GM21619 (cell line): ENCODE data around the gene PKHD1.

Experiments used
- ATAC-seq: cut with Tn5 transposase; IDR thresholded peaks from one replicate; pipeline ENCODE4 v1.9.1; 2021; ENCODE audit not compliant: unreplicated experiment

Gene PKHD1

DNA sequence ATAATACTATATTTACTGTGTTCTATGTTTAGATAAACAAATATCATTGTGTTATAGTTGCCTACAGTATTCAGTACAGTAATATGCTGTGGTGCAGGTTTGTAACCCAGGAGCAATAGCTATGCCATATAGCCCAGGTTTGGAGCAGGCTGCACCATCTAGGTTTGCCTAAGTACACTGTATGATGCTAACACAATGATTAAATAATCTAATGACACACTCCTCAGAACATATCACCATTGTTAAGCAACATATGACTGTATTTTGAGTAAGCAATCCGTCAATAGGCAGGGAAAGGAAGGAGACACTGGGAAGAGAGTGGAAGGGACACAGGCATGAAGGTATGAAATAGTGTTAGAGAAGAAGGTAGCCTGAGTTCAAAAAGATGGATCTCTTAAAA lies 369.9 kb downstream of the PKHD1 start:
- no peak for ATAC-seq

DNA sequence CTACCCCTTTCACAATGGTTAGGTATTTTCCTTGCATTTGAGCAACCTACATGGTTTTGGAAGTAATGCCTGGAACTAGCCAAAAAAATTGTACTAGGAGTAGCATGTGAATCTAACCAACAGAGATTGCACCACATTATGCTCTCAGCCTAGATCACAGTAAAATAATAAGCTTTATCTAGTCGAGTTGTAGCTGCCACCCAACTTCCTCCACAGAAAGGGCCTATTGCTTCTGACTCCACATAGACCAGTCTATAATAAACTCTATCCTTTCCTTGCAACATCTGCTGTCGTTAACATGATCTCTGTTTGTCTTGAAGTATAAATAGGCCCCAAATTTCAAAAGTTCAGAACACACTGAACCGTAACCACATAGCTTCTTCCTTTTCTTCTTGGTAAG lies 375.5 kb downstream of the PKHD1 start:
- ATAC-seq, result no peak

GRCh38 chr6:51706086-51706485 lies 381.3 kb downstream of the PKHD1 start:
- no peak for ATAC-seq

DNA sequence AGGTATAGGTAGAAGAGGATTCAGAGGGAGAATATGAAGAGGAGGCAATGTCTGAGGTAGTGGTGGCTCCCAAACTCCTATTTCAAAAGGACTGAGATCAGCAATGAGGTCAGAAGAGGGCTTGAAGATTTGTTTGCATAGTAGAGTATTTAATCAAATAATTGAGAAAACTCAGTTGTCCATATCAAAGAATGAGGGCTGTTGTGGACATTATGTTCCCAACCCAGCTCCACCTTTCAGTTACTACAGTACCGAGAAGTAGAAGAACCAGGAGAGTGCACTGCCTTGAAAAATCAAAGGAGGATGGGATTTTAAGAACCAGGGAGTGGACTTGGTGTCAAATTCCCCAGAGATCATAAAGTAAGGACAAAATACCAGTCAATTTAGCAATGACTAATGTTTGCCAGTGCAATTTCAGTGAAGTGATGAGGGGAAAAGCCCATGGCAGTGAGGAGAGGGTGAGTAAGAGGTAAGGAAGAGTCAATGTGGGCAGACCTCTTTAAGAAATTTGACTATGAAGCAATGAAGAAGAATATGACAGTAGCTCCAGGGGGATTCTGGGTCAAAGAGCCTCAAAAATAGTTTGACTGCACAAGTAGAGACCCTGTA lies 382.4 kb downstream of the PKHD1 start:
- ATAC-seq, result no peak

- no peak for ATAC-seq
Observed at GRCh38 chr6:51702851-51703250, 384.6 kb downstream of the PKHD1 start.

GRCh38 chr6:51684603-51685002 lies 402.8 kb downstream of the PKHD1 start:
- ATAC-seq, result no peak

DNA sequence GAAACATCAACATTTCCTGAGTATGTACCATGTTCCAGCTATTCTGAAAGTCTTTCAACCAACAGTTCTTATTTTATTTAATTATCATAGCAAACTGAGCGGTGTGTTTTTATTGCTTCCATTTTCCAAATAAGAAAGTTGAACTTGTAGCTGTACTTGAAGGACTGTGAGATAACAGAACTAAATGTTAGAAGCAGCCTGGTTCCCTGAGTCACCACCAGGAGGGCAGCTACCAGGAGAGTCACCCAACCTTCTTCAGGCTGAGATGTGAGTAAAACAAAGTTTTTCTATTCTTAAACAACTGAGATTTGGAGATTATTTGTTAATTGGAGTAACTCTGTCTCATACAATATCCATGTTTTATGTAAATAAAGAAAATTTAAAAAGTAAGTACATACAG lies 403.4 kb downstream of the PKHD1 start:
- ATAC-seq, result no peak

DNA sequence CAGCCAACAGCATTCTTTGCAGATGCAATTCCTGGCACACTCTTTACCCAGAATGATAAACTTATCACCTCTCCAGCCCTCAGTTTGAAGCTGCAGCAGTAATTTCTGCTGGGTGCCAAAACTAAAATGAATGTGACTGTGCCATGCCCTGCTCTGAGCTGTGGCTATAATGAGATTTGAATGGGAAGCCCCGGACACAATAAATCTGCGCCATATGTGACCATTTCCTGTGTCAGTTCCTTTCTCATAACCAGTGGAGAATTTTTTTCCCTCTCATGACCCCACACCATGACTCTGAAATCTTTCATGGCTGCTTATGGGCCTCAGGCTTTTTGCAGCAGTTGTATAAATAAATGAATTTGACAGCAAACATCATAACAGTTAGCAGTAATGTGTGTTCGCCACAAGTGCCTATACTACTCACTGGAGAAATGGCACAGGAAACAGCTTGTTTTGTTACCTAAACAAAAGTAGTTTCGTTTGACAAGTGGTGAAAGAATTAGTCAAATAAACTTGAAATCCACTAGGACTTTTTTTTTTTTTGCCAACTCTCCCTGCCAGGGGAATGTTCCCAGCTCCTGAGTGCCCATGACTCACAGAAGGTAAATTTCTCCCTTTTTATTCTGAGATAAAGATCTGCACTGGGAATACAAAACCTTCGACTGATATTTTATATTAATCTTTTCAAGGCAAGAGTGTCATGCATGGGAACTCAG lies 408.4 kb downstream of the PKHD1 start:
- peak; percentile 74 for ATAC-seq

DNA sequence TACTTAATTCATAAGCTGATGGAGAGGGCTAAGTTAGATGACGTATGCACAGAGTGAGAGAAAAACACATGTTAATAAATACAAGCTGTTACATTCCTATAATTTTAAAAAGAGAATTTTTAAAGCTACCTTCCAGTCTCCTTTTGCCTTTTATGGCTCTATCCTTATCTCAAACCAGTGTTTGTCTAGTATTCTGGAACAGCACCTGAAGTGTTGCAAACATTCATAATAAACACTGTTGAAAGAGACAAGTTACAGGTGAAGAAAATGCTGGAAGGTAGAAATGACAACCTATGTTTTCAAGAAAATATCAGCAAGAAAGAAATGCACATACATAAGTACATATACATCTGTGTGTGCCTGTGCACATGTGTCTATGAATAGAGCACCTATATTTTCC lies 409.1 kb downstream of the PKHD1 start:
- no peak for ATAC-seq

DNA sequence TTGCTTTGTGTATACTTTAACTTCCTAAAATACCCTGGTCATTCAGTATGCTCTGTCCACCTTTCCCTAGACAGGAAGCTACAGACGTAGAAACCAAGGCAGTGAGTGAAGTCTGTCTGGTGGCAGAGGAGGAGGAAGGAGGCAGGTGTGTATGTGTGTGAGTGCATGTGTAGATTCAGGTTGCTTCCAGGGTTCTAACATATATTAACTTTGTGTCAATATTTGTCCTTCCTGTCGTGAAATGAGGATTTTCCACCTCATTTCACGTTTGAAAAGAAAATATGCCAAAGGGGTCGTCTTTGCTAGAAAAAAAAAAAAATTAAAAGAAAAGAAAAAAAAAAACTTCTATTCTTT lies 411.5 kb downstream of the PKHD1 start:
- ATAC-seq, result no peak

GRCh38 chr6:51675020-51675921 lies 412.1 kb downstream of the PKHD1 start:
- no peak for ATAC-seq

DNA sequence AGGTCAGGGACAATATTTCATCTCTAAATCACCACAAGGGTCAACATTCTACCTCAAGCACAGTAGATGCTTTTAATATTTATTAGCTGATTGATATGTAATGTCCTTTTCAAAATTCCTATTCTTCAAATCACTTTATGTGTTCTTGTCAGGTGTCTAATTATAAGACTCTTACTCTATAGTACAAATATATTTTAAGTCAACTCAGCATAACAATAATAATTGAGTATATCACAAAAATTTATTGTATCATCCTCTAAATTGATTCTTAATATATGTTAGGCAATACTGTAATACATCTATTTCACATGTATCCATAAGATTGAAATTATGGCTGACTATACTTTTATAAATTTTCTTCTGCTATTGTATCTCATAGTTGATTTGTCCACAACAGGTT lies 423.9 kb downstream of the PKHD1 start:
- no peak for ATAC-seq

DNA sequence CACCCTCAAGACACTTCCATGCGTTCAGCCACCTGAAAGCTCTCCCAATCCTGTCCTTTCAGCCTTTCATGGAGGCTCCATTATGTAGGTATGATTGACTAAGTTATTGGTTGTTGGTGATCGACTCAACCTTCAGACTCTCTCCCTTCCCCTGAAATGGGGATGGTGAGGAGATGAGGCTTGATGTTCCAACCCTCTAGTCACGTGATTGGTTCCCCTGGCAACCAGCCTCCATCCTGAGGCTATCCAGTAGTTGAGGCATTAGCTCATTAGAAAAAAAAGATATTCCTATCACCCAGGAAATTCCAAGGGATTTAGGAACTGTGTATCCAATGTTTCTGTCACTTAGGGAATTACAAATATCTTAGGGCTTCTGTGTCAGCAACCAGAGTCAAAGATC lies 426.6 kb downstream of the PKHD1 start:
- no peak for ATAC-seq

- no peak for ATAC-seq
Observed at GRCh38 chr6:51657491-51657890, 429.9 kb downstream of the PKHD1 start.

GRCh38 chr6:51655517-51655916 lies 431.9 kb downstream of the PKHD1 start:
- no peak for ATAC-seq

DNA sequence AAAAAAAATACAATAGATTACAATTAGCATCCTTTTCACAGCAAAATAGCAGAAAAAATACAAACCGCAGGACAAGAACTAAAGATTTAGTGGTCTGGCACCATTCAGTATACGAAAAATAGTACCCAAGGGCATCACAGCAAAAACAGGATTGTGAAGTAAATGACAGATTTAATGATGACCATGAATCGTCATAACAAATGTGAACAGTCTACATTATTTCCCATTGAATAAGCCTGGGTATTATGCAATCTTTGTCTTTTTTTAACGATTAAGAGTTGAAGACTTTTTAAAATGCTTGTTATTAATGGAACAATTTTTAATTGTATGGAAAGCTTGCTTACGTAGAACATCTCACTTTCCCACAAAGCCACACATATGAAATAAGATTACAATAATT lies 432.8 kb downstream of the PKHD1 start:
- no peak for ATAC-seq

GRCh38 chr6:51651132-51651817 lies 436.1 kb downstream of the PKHD1 start:
- ATAC-seq, result no peak

DNA sequence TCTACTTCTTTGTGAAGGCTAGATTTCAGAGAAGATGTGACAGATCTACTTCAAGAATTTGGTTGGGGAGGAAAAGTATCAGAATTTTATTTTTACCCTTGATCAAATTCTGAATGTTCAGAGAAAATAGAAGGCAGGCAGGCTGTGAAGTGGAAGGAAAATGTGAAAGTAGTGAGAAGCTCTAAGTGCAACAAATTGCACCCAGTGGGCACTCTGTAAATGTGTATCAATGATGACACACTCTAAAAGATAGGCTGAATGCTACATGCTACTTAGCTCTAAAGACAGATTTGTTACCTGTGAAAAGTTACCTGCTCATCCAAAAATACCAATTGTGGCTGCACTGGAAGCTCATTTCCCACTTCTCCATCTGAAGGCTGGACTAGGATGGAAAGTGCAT lies 438.6 kb downstream of the PKHD1 start:
- no peak for ATAC-seq

DNA sequence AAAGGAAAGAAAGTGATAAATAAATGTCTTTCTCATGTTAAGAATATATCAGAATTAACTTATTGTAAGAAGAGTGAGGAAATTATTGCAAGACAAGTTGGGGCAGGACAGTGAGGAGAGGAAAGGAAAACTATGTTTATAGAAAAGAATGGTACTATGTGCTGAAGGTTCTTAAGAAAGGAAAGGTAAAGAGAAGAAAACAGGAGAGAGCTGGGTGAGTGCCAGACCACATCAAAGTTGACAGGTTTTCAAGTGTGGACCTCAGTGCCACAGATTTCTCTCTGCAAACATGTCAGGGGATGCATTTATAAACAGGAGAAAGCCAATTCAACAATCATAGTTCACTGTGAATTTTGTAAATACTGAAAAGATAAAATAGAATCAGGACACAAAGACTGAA lies 439.2 kb downstream of the PKHD1 start:
- no peak for ATAC-seq

GRCh38 chr6:51644426-51644825 lies 443.0 kb downstream of the PKHD1 start:
- ATAC-seq, result no peak

GRCh38 chr6:51640021-51640420 lies 447.4 kb downstream of the PKHD1 start:
- ATAC-seq, result no peak
